ENCODE results near the gene AGMO. TPM values are rescaled to one million over a fixed set of nuclear protein-coding genes. Genes with fewer than 3 reads are reported as not detected.

Gene AGMO
- total RNA-seq, 4 donors from 2014 or later: 0.11 to 0.55 TPM; not detected in 2

DNA sequence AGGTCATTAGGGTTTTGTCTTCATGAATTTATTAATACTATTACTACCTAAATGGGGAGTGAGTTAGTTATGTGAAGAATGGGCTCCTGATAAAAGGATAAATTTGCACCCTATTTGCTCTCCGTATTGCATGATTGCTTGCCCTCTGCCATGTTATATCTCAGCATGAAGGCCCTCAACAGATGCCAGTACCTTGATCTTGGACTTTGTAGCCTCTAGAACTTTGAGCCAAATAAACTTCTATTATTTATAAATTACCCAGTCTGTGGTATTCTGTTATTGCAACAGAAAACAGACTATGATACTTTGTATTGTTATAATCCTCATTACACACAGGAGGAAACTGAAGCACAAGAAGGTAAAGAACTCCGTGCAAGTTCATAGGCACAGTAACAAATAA lies 150.8 kb downstream of the AGMO start:
- H3K4me3 ChIP-seq: no peak overlapping the region
- H3K36me3 ChIP-seq: no peaks in the 10 kb centered on the region
- no peaks in the 10 kb centered on the region for H3K4me1 ChIP-seq
- DNase-seq (no peak), ATAC-seq (no peak)
- in situ Hi-C loops (cut with MboI; ENCODE audit: low sequenced_read_pairs in 4 of 4): no loop called here
- no peaks in the 10 kb centered on the region for H3K27me3 ChIP-seq
- intact Hi-C loops (cut with DNase I; ENCODE audit: low total_unique reads): no loop called here
- H3K9me3 ChIP-seq: peaks cover 0 to 8% (median 0%) of the 10 kb centered on the region in 3 donors
- H3K27ac ChIP-seq: no peak overlapping the region
- TF ChIP-seq, protein P1, sequence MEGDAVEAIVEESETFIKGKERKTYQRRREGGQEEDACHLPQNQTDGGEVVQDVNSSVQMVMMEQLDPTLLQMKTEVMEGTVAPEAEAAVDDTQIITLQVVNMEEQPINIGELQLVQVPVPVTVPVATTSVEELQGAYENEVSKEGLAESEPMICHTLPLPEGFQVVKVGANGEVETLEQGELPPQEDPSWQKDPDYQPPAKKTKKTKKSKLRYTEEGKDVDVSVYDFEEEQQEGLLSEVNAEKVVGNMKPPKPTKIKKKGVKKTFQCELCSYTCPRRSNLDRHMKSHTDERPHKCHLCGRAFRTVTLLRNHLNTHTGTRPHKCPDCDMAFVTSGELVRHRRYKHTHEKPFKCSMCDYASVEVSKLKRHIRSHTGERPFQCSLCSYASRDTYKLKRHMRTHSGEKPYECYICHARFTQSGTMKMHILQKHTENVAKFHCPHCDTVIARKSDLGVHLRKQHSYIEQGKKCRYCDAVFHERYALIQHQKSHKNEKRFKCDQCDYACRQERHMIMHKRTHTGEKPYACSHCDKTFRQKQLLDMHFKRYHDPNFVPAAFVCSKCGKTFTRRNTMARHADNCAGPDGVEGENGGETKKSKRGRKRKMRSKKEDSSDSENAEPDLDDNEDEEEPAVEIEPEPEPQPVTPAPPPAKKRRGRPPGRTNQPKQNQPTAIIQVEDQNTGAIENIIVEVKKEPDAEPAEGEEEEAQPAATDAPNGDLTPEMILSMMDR (IDR thresholded peaks at IDR 0.05 in 4 of 5, conservative IDR thresholded peaks at IDR 0.05 in 1 of 5): no peak
- TF ChIP-seq POLR2A (IDR thresholded peaks at IDR 0.05): no peak

DNA sequence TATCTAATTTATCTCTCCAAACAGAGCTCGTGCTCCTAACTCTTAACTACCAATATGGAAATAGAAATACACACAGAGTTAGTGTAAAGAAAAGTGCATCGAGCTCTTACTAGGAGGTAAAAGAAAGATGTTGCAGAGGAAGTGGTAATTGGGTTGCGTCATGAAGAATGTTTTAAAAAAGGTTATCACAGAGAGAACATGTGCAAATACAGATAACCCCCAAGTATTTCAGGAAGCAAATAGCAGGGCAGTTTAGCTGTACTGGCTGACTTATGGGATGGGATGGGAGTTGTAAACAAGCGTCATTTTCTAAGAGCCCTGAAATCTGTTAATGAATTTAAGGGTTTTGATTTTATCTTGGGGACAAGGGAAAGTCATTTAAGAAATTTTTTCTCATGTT lies 153.9 kb downstream of the AGMO start:
- no peak overlapping the region for H3K27ac ChIP-seq
- no peaks in the 10 kb centered on the region for H3K4me1 ChIP-seq
- no peak for DNase-seq
- TF ChIP-seq, protein P1 (IDR thresholded peaks at IDR 0.05 in 4 of 5, conservative IDR thresholded peaks at IDR 0.05 in 1 of 5): no peak
- no peak for TF ChIP-seq POLR2A (IDR thresholded peaks at IDR 0.05)
- H3K27me3 ChIP-seq: no peaks in the 10 kb centered on the region
- H3K36me3 ChIP-seq: no peaks in the 10 kb centered on the region
- no peak overlapping the region for H3K4me3 ChIP-seq
- intact Hi-C loops (cut with DNase I; ENCODE audit: low total_unique reads) (no loop called here), in situ Hi-C loops (cut with MboI; ENCODE audit: low sequenced_read_pairs in 4 of 4) (no loop called here)
- no peaks in the 10 kb centered on the region for H3K9me3 ChIP-seq
- ATAC-seq: no peak

DNA sequence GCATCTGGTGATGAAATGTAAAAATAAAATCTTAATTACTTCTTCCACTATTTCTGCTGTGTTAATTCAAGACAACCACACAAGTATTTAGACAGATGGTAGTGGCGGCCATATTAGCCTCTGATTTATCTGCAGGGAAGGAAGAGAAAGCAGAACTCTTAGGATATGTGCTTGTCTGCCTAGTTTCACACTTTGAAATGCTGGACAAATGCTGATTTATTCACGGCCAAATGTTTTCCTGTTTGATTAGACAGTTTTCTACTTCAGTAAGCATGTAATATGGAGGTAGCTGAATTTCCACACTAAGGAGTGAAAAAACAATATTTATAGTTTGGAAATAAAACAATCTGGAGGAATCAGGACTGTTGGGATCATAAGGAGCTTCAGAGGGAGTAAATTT lies 158.1 kb downstream of the AGMO start:
- H3K36me3 ChIP-seq: no peaks in the 10 kb centered on the region
- no peaks in the 10 kb centered on the region for H3K4me1 ChIP-seq
- ATAC-seq (no peak), DNase-seq (no peak)
- H3K27me3 ChIP-seq: no peaks in the 10 kb centered on the region
- no peak for TF ChIP-seq POLR2A (IDR thresholded peaks at IDR 0.05)
- TF ChIP-seq, protein P1 (IDR thresholded peaks at IDR 0.05 in 4 of 5, conservative IDR thresholded peaks at IDR 0.05 in 1 of 5): no peak
- no peaks in the 10 kb centered on the region for H3K9me3 ChIP-seq
- no peak overlapping the region for H3K27ac ChIP-seq
- intact Hi-C loops (cut with DNase I; ENCODE audit: low total_unique reads): no loop called here
- in situ Hi-C loops (cut with MboI; ENCODE audit: low sequenced_read_pairs in 4 of 4): no loop called here
- H3K4me3 ChIP-seq: no peak overlapping the region

DNA sequence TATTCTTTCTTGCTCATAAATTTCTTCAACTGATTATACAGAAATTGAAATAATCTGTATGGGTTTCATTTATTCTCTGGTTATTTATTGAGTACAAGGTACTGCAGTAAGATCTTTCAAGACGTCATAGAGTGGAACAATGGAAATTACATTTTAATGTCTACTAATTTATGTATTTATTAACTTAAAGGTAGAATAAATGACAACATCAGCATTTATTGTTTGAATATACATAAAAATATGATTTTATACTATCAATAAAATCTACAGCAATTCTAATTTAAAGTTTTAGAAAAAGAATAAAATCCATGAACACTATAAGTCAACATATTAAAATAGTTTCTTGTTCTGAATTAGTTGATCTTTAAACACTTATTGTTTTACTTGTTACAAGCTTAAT lies 158.5 kb downstream of the AGMO start:
- Histone ChIP-seq H3K27me3 (no peaks in the 10 kb centered on the region), H3K9me3 (no peaks in the 10 kb centered on the region), H3K4me3 (no peak overlapping the region), H3K4me1 (no peaks in the 10 kb centered on the region), H3K27ac (no peak overlapping the region), H3K36me3 (no peaks in the 10 kb centered on the region)
- intact Hi-C loops (cut with DNase I; ENCODE audit: low total_unique reads): no loop called here
- DNase-seq (no peak), ATAC-seq (no peak)
- TF ChIP-seq POLR2A (IDR thresholded peaks at IDR 0.05): no peak
- TF ChIP-seq, protein P1 (IDR thresholded peaks at IDR 0.05 in 4 of 5, conservative IDR thresholded peaks at IDR 0.05 in 1 of 5): no peak
- in situ Hi-C loops (cut with MboI; ENCODE audit: low sequenced_read_pairs in 4 of 4): no loop called here

DNA sequence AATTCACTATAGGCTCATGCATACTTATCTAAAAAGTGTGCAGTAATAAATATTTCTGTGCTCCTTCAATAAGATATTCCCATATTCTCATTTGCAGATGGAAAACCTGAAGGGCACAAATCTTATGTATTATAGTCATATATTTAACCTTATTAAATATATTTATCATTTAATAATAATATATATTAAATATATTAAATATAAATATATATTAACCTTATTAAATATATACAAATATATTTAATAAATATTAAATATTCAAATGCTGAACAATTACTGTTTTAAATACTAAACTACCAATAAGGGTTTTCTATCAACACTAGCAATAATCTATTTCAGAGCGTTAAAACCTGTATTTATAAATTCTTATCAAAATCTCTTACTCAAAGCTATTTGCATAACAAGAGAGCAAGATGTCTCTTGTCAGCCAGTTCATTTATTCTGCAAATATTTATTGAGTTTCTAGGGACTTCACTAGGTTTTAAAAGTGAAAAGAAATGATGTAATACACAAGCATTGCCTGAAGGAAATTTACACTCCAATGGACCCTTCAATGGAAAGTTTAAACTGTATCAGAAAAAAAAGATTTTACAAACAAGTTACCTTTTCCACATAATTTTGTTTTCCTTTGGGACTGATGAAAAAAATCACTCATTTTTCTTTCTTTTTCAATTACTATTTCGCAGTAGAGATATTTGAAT lies 159.2 kb downstream of the AGMO start:
- H3K4me3 ChIP-seq: no peak overlapping the region
- H3K27ac ChIP-seq: no peak overlapping the region
- in situ Hi-C loops (cut with MboI; ENCODE audit: low sequenced_read_pairs in 4 of 4) (no loop called here), intact Hi-C loops (cut with DNase I; ENCODE audit: low total_unique reads) (no loop called here)
- no peak for TF ChIP-seq POLR2A (IDR thresholded peaks at IDR 0.05)
- TF ChIP-seq, protein P1 (IDR thresholded peaks at IDR 0.05 in 4 of 5, conservative IDR thresholded peaks at IDR 0.05 in 1 of 5): no peak
- no peaks in the 10 kb centered on the region for H3K27me3 ChIP-seq
- DNase-seq: no peak
- H3K4me1 ChIP-seq: no peaks in the 10 kb centered on the region
- H3K9me3 ChIP-seq: no peaks in the 10 kb centered on the region
- H3K36me3 ChIP-seq: no peaks in the 10 kb centered on the region
- ATAC-seq: no peak
